IPS DF 6.9 (cell line): ENCODE measurements around the gene C9orf85.
"Not testable (repeated sequence)": the region's sequence is repeated elsewhere in the genome, so short reads cannot be mapped to it uniquely, and the experiment has no call there.

Experiments used
- DNase-seq: peaks from one replicate; pipeline ENCODE4 v3.0.0-alpha.2; 2013; ENCODE audit warnings: low read depth, low spot score
- H3K27ac ChIP-seq: one replicate; pipeline ENCODE4 v1.5.1; 2013; ENCODE audit warnings: low read length, control low read depth
- H3K27me3 ChIP-seq: 2 replicates; pipeline ENCODE4 v1.6.1; 2013; ENCODE audit warnings: mild to moderate bottlenecking, low read length; ENCODE audit not compliant: control insufficient read depth, insufficient read depth
- H3K36me3 ChIP-seq: 2 replicates; pipeline ENCODE4 v1.6.1; 2013; ENCODE audit warnings: low read length; ENCODE audit not compliant: control insufficient read depth, insufficient read depth
- H3K4me1 ChIP-seq: 2 replicates; pipeline ENCODE4 v1.6.1; 2013; ENCODE audit warnings: low read length; ENCODE audit not compliant: control insufficient read depth, insufficient read depth
- H3K4me3 ChIP-seq: 2 replicates; pipeline ENCODE4 v1.5.1; 2013; ENCODE audit warnings: mild to moderate bottlenecking, low read length
- H3K9me3 ChIP-seq: 2 replicates; pipeline ENCODE4 v1.6.1; 2013; ENCODE audit warnings: low read length, inconsistent platforms; ENCODE audit not compliant: control insufficient read depth, insufficient read depth
- WGBS: extraction: QIAGEN DNeasy Blood & Tissue Kit; methylation state at CpG from one replicate; pipeline ENCODE4 v1.1.7; 2013; ENCODE audit warnings: mixed read lengths, missing lambda C conversion rate; ENCODE audit not compliant: insufficient read length, insufficient coverage; 5-methylcytosine and 5-hydroxymethylcytosine counted together

The C9orf85 gene

GRCh38 chr9:72006501-72006900 is 95.1 kb downstream of the C9orf85 start:
- no CpG with 5 or more reads among the region's 5 CpGs for WGBS
- Histone ChIP-seq H3K4me1 (no peaks in the 10 kb centered on the region), H3K4me3 (no peak overlapping the region), H3K9me3 (no peaks in the 10 kb centered on the region), H3K36me3 (no peaks in the 10 kb centered on the region), H3K27me3 (no peaks in the 10 kb centered on the region), H3K27ac (no peak overlapping the region)
- DNase-seq = no peak

- H3K4me1 ChIP-seq, H3K27ac ChIP-seq, DNase-seq, H3K27me3 ChIP-seq, H3K36me3 ChIP-seq, H3K9me3 ChIP-seq, H3K4me3 ChIP-seq: not testable (repeated sequence)
- no CpG with 5 or more reads among the region's 20 CpGs for WGBS
Observed at GRCh38 chr9:72007726-72008125, 96.3 kb downstream of the C9orf85 start.

DNA sequence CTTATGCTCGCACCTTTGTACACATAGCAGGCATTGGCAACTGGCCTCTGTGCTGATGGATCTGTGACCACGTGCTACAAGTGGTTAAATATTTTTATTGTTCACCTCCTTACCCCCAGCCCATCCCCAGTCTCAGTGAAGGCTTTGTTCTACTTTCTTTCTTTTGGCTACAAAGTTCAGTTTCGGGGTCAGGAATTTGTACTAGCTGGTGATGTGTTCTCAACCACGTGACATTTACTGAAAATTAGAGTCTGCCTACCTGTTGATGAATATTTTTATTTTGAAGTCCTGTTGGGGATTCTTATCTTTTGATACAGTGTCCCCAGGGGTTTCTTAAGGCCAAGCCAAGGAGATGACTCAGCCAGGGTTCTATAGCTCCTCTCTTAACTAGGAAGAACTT is 101.2 kb downstream of the C9orf85 start:
- Histone ChIP-seq H3K4me1 (no peaks in the 10 kb centered on the region), H3K27me3 (no peaks in the 10 kb centered on the region), H3K36me3 (no peaks in the 10 kb centered on the region), H3K27ac (no peak overlapping the region), H3K9me3 (no peaks in the 10 kb centered on the region), H3K4me3 (no peak overlapping the region)
- no CpG with 5 or more reads among the region's 4 CpGs for WGBS
- DNase-seq = no peak

DNA sequence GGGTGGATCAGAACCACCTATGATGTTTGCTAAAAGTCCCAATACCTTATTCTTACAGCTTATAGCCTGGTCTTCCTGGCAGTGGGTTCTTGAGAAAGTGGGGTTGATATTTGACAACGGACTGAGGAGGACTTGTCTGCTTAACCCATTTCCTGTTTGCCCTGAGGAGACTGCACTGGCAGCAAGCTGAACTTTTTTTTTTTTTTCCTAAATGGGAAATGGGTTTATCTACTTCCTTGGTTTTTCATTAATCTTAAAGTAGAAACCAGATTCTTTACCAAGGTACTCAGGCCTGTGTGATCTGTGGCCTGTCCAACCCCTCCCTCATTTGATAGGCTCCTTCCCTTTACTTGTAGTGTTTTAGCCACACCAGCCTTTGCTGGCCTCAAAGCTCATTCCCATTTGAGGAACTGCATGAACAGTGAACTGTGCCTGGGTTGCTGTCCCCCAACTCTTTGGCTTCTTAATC is 101.9 kb downstream of the C9orf85 start:
- no peak overlapping the region for H3K4me3 ChIP-seq
- H3K27me3 ChIP-seq = no peaks in the 10 kb centered on the region
- H3K36me3 ChIP-seq = no peaks in the 10 kb centered on the region
- no peaks in the 10 kb centered on the region for H3K4me1 ChIP-seq
- H3K9me3 ChIP-seq = no peaks in the 10 kb centered on the region
- no CpG with 5 or more reads among the region's 1 CpG for WGBS
- no peak for DNase-seq
- no peak overlapping the region for H3K27ac ChIP-seq

DNA sequence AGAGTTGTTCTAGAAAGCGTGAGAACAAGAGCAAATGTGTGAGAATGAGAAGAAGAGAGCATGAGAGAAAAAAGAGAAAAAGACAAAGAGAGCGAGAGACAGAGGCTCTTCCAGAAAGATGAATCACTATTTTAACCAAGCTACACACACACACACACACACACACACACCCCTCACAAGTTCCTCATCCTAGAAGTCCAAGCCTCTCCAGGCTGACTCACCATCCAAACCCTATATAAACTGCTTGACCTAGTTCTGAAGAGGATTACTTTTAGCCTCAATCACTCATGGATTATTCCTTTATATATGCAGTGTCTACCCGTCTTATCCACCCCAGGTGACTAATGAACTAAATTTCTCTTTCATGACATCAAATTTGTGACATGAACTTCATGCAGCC is 111.4 kb downstream of the C9orf85 start:
- Histone ChIP-seq H3K27me3 (no peaks in the 10 kb centered on the region), H3K9me3 (no peaks in the 10 kb centered on the region), H3K4me3 (no peak overlapping the region), H3K27ac (no peak overlapping the region), H3K36me3 (no peaks in the 10 kb centered on the region), H3K4me1 (no peaks in the 10 kb centered on the region)
- no CpG with 5 or more reads among the region's 3 CpGs for whole genome bisulfite sequencing
- DNase-seq = no peak
